Panc1 (cell line): Measurements from ENCODE around the gene EVL. TPM values are rescaled to one million over a fixed set of nuclear protein-coding genes. Genes with fewer than 3 reads are reported as not detected.

Experiments
- ATAC-seq: fragments of 200-7000 bp; cut with Tn5 transposase; 2 replicates; pipeline ENCODE4 v1.9.1; 2020; ENCODE audit warnings: mild to moderate bottlenecking, moderate library complexity
- BruUV-seq: library from RNA; stranded (reverse); fragments of 400-500 nt; replicated peaks from 2 replicates; lab custom pipeline; 2021; lab: Mats Ljungman, UMichigan
- CTCF ChIA-PET: fragments of 300-600 bp; sonication (Branson Sonifier 250); formaldehyde crosslinking; loops from one replicate; lab custom pipeline; 2022; ENCODE audit warnings: antibody characterized with exemption; lab: Charles Lee
- POLR2A ChIA-PET: fragments of 300-600 bp; sonication (Branson Sonifier 250); formaldehyde crosslinking; loops from one replicate; lab custom pipeline; 2022; ENCODE audit warnings: antibody characterized with exemption; lab: Charles Lee
- DNase-seq: peaks from one replicate; pipeline ENCODE4 v3.0.0-alpha.2; 2010; ENCODE audit warnings: low read depth, low spot score
- H3K27ac ChIP-seq: 2 replicates; pipeline ENCODE4 v1.5.1; 2011; ENCODE audit warnings: mild to moderate bottlenecking, low read length, inconsistent platforms
- H3K27me3 ChIP-seq: fragments of 200-500 bp; sonication (Bioruptor generic); 2 replicates; pipeline ENCODE4 v1.6.0; 2014; ENCODE audit warnings: low read length, inconsistent platforms; ENCODE audit not compliant: control insufficient read depth, insufficient read depth
- H3K36me3 ChIP-seq: fragments of 200-500 bp; sonication (Bioruptor generic); 2 replicates; pipeline ENCODE4 v1.5.1; 2014; ENCODE audit warnings: inconsistent platforms, mild to moderate bottlenecking, low read length, moderate library complexity; ENCODE audit not compliant: control insufficient read depth, insufficient read depth
- H3K4me1 ChIP-seq: 2 replicates; pipeline ENCODE4 v1.5.1; 2011; ENCODE audit warnings: inconsistent platforms, mild to moderate bottlenecking, low read length, moderate library complexity; ENCODE audit not compliant: control insufficient read depth, insufficient read depth
- H3K4me3 ChIP-seq, 2 experiments: 2 replicates each; pipeline ENCODE4 v1.5.1; 2011 to 2012; ENCODE audit warnings: low read depth in 2 of 2, low read length in 2 of 2, mild to moderate bottlenecking in 2 of 2, inconsistent platforms in 1 of 2, moderate library complexity in 1 of 2
- H3K9me3 ChIP-seq: fragments of 200-500 bp; sonication (Bioruptor generic); 2 replicates; pipeline ENCODE4 v1.5.1; 2014; ENCODE audit warnings: low read depth, mild to moderate bottlenecking, inconsistent platforms, low read length, moderate library complexity; ENCODE audit not compliant: control insufficient read depth, insufficient read depth
- POLR2AphosphoS5 ChIP-seq: IDR thresholded peaks from 2 replicates; pipeline ENCODE4 v1.6.1; 2012; ENCODE audit warnings: mild to moderate bottlenecking, low read depth, low read length, moderate library complexity
- SIN3A ChIP-seq: IDR thresholded peaks from 2 replicates; pipeline ENCODE4 v1.6.1; 2012; ENCODE audit warnings: low read depth, mild to moderate bottlenecking, low read length, moderate library complexity, borderline replicate concordance; ENCODE audit not compliant: insufficient read depth
- TCF7L2 ChIP-seq: IDR thresholded peaks from 2 replicates; pipeline ENCODE4 v1.6.1; 2011; ENCODE audit warnings: mild to moderate bottlenecking, low read depth, low read length, inconsistent platforms
- in situ Hi-C: cut with HindIII; loops from 2 replicates; pipeline ENCODE4 v1.10.0; 2016; ENCODE audit warnings: low sequenced_read_pairs, low pct_unique_long_range_greater_than_20kb
- intact Hi-C: fragments of 100-400 bp; cut with micrococcal nuclease; formaldehyde crosslinking; loops from one replicate; pipeline ENCODE4 v1.10.0; 2022; ENCODE audit not compliant: unreplicated experiment
- total RNA-seq: library from RNA; stranded (reverse); gene quantifications from one replicate; pipeline ENCODE4 v1.2.1, GENCODE V29; 2021; ENCODE audit not compliant: unreplicated experiment
- TF ChIP-seq, protein P1 (sequence below), 2 experiments: IDR thresholded peaks; 2 replicates each; pipeline ENCODE4 v1.6.1; 2011 to 2012; ENCODE audit warnings: low read depth in 2 of 2, control low read depth in 1 of 2, low read length in 1 of 2, mild to moderate bottlenecking in 1 of 2, moderate library complexity in 1 of 2; ENCODE audit not compliant: insufficient read depth in 1 of 2
- TF ChIP-seq, protein P2 (sequence below): fragments of 450-650 bp; IDR thresholded peaks from 2 replicates; pipeline ENCODE4 v1.5.1; 2017; ENCODE audit warnings: mild to moderate bottlenecking

EVL gene
- total RNA-seq, 1 experiment from 2014 or later, result 38.3 TPM

DNA sequence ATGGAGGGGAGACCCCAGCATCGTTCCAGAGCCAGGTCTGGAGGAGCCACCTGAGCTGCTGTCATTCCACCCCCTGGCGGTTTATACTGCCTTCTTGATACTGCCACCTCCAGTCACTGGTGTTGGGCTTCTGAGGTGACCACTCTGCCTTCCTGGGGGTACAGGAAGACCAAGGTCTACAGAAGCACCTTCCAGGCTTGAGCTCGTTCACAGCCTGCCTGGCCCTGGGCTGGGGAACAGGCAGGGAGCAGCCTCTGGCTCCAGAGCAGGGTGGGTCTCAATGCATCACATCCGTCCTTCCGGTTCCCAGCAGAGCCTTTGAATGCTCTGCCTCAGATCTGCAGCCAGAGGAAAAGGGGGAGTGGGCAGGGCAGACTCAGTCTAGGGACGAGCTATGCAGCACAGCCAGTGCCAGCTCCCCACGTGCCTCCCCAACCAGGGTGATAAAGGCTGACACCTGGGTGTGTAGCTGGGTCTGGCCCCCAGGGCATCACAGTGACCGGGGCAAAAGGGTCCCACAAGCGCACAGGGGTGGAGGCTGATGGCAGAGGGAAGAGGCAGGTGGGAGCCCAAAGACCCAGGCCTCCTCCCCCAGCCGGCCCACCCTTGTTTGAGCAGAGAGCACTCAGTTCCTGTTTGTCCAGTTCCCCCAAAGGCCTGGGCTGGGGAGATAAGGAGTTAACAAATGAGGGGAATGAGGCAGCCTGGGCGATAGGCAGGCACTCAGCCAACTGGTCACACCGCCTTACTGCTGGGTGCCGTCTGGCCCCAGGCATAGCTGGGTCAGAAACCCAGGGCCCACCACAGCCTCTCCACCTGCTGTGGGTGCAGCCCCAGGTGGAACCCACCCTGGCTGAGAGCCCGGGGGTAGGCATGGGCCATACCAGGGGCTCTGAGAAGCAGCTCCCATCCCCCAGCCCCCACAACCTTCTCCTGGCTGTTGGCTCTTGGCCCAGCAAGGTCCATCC, 77.1 kb downstream of the EVL start:
- Histone ChIP-seq H3K27ac (no peak overlapping the region), H3K4me3 (no peak overlapping the region), H3K9me3 (no peaks in the 10 kb centered on the region), H3K4me1 (no peaks in the 10 kb centered on the region), H3K36me3 (no peaks in the 10 kb centered on the region), H3K27me3 (no peaks in the 10 kb centered on the region)
- DNase-seq (no peak), ATAC-seq (no peak)
- ChIA-PET POLR2A (no interaction called here), CTCF (interaction anchor here (0.6 kb wide), 1 partner anchor 31 kb away, joined by 5 read pairs; no protein-coding TSS in a partner anchor)
- TF ChIP-seq, protein P1, sequence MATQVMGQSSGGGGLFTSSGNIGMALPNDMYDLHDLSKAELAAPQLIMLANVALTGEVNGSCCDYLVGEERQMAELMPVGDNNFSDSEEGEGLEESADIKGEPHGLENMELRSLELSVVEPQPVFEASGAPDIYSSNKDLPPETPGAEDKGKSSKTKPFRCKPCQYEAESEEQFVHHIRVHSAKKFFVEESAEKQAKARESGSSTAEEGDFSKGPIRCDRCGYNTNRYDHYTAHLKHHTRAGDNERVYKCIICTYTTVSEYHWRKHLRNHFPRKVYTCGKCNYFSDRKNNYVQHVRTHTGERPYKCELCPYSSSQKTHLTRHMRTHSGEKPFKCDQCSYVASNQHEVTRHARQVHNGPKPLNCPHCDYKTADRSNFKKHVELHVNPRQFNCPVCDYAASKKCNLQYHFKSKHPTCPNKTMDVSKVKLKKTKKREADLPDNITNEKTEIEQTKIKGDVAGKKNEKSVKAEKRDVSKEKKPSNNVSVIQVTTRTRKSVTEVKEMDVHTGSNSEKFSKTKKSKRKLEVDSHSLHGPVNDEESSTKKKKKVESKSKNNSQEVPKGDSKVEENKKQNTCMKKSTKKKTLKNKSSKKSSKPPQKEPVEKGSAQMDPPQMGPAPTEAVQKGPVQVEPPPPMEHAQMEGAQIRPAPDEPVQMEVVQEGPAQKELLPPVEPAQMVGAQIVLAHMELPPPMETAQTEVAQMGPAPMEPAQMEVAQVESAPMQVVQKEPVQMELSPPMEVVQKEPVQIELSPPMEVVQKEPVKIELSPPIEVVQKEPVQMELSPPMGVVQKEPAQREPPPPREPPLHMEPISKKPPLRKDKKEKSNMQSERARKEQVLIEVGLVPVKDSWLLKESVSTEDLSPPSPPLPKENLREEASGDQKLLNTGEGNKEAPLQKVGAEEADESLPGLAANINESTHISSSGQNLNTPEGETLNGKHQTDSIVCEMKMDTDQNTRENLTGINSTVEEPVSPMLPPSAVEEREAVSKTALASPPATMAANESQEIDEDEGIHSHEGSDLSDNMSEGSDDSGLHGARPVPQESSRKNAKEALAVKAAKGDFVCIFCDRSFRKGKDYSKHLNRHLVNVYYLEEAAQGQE (IDR thresholded peaks at IDR 0.05; ENCODE audit: insufficient read depth in 1 of 2, low read depth in 2 of 2, low read length in 1 of 2), result no peak
- TF ChIP-seq, protein P2, sequence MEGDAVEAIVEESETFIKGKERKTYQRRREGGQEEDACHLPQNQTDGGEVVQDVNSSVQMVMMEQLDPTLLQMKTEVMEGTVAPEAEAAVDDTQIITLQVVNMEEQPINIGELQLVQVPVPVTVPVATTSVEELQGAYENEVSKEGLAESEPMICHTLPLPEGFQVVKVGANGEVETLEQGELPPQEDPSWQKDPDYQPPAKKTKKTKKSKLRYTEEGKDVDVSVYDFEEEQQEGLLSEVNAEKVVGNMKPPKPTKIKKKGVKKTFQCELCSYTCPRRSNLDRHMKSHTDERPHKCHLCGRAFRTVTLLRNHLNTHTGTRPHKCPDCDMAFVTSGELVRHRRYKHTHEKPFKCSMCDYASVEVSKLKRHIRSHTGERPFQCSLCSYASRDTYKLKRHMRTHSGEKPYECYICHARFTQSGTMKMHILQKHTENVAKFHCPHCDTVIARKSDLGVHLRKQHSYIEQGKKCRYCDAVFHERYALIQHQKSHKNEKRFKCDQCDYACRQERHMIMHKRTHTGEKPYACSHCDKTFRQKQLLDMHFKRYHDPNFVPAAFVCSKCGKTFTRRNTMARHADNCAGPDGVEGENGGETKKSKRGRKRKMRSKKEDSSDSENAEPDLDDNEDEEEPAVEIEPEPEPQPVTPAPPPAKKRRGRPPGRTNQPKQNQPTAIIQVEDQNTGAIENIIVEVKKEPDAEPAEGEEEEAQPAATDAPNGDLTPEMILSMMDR, result no peak
- no peak for TF ChIP-seq TCF7L2
- no peak for TF ChIP-seq SIN3A
- TF ChIP-seq POLR2AphosphoS5, result no peak
- BruUV-seq, result no TSS peak
- intact Hi-C loops, result no loop called here
- in situ Hi-C loops, result no loop called here

DNA sequence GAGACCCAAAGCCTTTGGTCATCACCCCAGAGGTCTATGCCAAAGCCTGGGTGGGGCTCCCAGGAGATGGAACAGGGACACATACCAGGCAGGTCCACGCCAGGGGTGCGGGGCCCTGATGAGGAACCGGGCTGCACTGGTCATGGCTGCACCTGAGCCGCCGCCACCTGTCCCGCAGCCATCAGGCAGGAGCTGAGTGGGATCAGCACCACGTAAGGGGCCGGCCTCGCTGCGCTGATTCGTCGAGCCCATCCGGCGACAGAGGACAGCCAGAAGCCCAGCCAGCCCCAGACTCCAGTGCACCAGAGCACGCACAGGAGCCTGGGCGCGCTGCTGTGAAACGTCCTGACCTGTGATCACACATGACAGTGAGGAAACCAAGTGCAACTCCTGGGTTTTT, 78.3 kb downstream of the EVL start:
- POLR2A ChIA-PET, result no interaction called here
- in situ Hi-C loops, result no loop called here

More for the DNA sequence above, 78.3 kb downstream of the EVL start:
- TF ChIP-seq TCF7L2 (no peak), SIN3A (no peak), POLR2AphosphoS5 (no peak)
- TF ChIP-seq, protein P1 (IDR thresholded peaks at IDR 0.05; ENCODE audit: insufficient read depth in 1 of 2, low read depth in 2 of 2, low read length in 1 of 2), result no peak
- TF ChIP-seq, protein P2, result no peak
- Histone ChIP-seq H3K27me3 (no peaks in the 10 kb centered on the region), H3K9me3 (no peaks in the 10 kb centered on the region), H3K4me3 (no peak overlapping the region), H3K4me1 (no peaks in the 10 kb centered on the region), H3K36me3 (no peaks in the 10 kb centered on the region), H3K27ac (no peak overlapping the region)
- CTCF ChIA-PET, result no interaction called here
- ATAC-seq (no peak), DNase-seq (no peak)
- BruUV-seq, result no TSS peak
- intact Hi-C loops, result no loop called here
